ENCODE results near the gene PIK3R3. TPM values are rescaled to one million over a fixed set of nuclear protein-coding genes. Genes with fewer than 3 reads are reported as not detected.

The PIK3R3 gene
- total and polyA plus RNA-seq, 2 experiments from 2014 or later: 1.6 to 1.9 TPM

- H3K9me2 ChIP-seq (ENCODE audit: insufficient read depth): no peaks in the 10 kb centered on the region
- 100% methylated on average over 1 of the region's 1 CpG for WGBS, 2 experiments (ENCODE audit: low coverage in 1 of 2, low lambda C conversion rate in 2 of 2, missing lambda C conversion rate in 2 of 2)
- TF ChIP-seq EZH2phosphoT487 (IDR thresholded peaks at IDR 0.05; ENCODE audit: insufficient read depth, low read depth): no peak
- TF ChIP-seq EZH2 (IDR thresholded peaks at IDR 0.05; ENCODE audit: insufficient read depth, poor library complexity, severe bottlenecking): no peak
- in situ Hi-C loops (cut with MboI): no loop called here
- no peak for DNase-seq
- H3K4me1 ChIP-seq (ENCODE audit: insufficient read depth): no peaks in the 10 kb centered on the region
- H3K36me3 ChIP-seq (ENCODE audit: low read depth): peaks cover 11% of the 10 kb centered on the region
- no peaks in the 10 kb centered on the region for H3K27me3 ChIP-seq (replicated peaks; ENCODE audit: insufficient read depth)
- no peaks in the 10 kb centered on the region for H3F3A ChIP-seq (ENCODE audit: insufficient read depth)
- H3K9ac ChIP-seq: no peak overlapping the region
- no peak overlapping the region for H3K4me2 ChIP-seq (ENCODE audit: unreplicated experiment)
- no peaks in the 10 kb centered on the region for H4K20me1 ChIP-seq (ENCODE audit: insufficient read depth)
- no peak overlapping the region for H2AFZ ChIP-seq
- no peak overlapping the region for H3K27ac ChIP-seq
- no peaks in the 10 kb centered on the region for H3K9me3 ChIP-seq (ENCODE audit: low read depth)
- H3K4me3 ChIP-seq: no peak overlapping the region
- H3K79me2 ChIP-seq (ENCODE audit: insufficient read depth): no peaks in the 10 kb centered on the region
Observed at GRCh38 chr1:46004492-46004891, 127.9 kb downstream of the PIK3R3 start.

GRCh38 chr1:46003315-46003714, 129.1 kb downstream of the PIK3R3 start:
- H3F3A ChIP-seq (ENCODE audit: insufficient read depth): no peaks in the 10 kb centered on the region
- no peaks in the 10 kb centered on the region for H3K27me3 ChIP-seq (replicated peaks; ENCODE audit: insufficient read depth)
- H3K9me3 ChIP-seq (ENCODE audit: low read depth): no peaks in the 10 kb centered on the region
- in situ Hi-C loops (cut with MboI): no loop called here
- DNase-seq: no peak
- H3K9ac ChIP-seq: no peak overlapping the region
- no peaks in the 10 kb centered on the region for H3K79me2 ChIP-seq (ENCODE audit: insufficient read depth)
- H3K27ac ChIP-seq: no peak overlapping the region
- 0 out of 2 replicates have a peak, but pooled peaks cover 7% of the 10 kb centered on the region for H3K36me3 ChIP-seq (ENCODE audit: low read depth)
- TF ChIP-seq EZH2phosphoT487 (IDR thresholded peaks at IDR 0.05; ENCODE audit: insufficient read depth, low read depth): no peak
- no peak for TF ChIP-seq EZH2 (IDR thresholded peaks at IDR 0.05; ENCODE audit: insufficient read depth, poor library complexity, severe bottlenecking)
- no peaks in the 10 kb centered on the region for H4K20me1 ChIP-seq (ENCODE audit: insufficient read depth)
- H3K9me2 ChIP-seq (ENCODE audit: insufficient read depth): no peaks in the 10 kb centered on the region
- H3K4me3 ChIP-seq: no peak overlapping the region
- no peak overlapping the region for H3K4me2 ChIP-seq (ENCODE audit: unreplicated experiment)
- WGBS, 2 experiments (ENCODE audit: low coverage in 1 of 2, low lambda C conversion rate in 2 of 2, missing lambda C conversion rate in 2 of 2): 76 to 79% methylated on average over 5 of the region's 5 CpGs
- H2AFZ ChIP-seq: no peak overlapping the region
- no peaks in the 10 kb centered on the region for H3K4me1 ChIP-seq (ENCODE audit: insufficient read depth)

GRCh38 chr1:46002551-46003150, 129.8 kb downstream of the PIK3R3 start:
- Histone ChIP-seq H3F3A (ENCODE audit: insufficient read depth) (no peaks in the 10 kb centered on the region), H3K27me3 (replicated peaks; ENCODE audit: insufficient read depth) (no peaks in the 10 kb centered on the region), H3K4me3 (no peak overlapping the region), H3K36me3 (ENCODE audit: low read depth) (0 out of 2 replicates have a peak, but pooled peaks cover 4% of the 10 kb centered on the region), H3K4me2 (ENCODE audit: unreplicated experiment) (no peak overlapping the region), H2AFZ (no peak overlapping the region), H3K9me3 (ENCODE audit: low read depth) (no peaks in the 10 kb centered on the region), H3K4me1 (ENCODE audit: insufficient read depth) (no peaks in the 10 kb centered on the region), H3K9ac (no peak overlapping the region), H3K9me2 (ENCODE audit: insufficient read depth) (no peaks in the 10 kb centered on the region), H3K79me2 (ENCODE audit: insufficient read depth) (no peaks in the 10 kb centered on the region), H4K20me1 (ENCODE audit: insufficient read depth) (no peaks in the 10 kb centered on the region), H3K27ac (no peak overlapping the region)
- WGBS, 2 experiments (ENCODE audit: low coverage in 1 of 2, low lambda C conversion rate in 2 of 2, missing lambda C conversion rate in 2 of 2): 91 to 92% methylated on average over 3 of the region's 3 CpGs
- TF ChIP-seq EZH2 (IDR thresholded peaks at IDR 0.05; ENCODE audit: insufficient read depth, poor library complexity, severe bottlenecking) (no peak), EZH2phosphoT487 (IDR thresholded peaks at IDR 0.05; ENCODE audit: insufficient read depth, low read depth) (no peak)
- in situ Hi-C loops (cut with MboI): no loop called here
- no peak for DNase-seq

GRCh38 chr1:46001081-46001785, 131.2 kb downstream of the PIK3R3 start:
- no peak overlapping the region for H3K4me3 ChIP-seq
- 96 to 98% methylated on average over 3 of the region's 3 CpGs for WGBS, 2 experiments (ENCODE audit: low coverage in 1 of 2, low lambda C conversion rate in 2 of 2, missing lambda C conversion rate in 2 of 2)
- no peaks in the 10 kb centered on the region for H3K79me2 ChIP-seq (ENCODE audit: insufficient read depth)
- H3K4me1 ChIP-seq (ENCODE audit: insufficient read depth): no peaks in the 10 kb centered on the region
- no peaks in the 10 kb centered on the region for H3K9me3 ChIP-seq (ENCODE audit: low read depth)
- H3K9me2 ChIP-seq (ENCODE audit: insufficient read depth): no peaks in the 10 kb centered on the region
- DNase-seq: no peak
- in situ Hi-C loops (cut with MboI): no loop called here
- H3K36me3 ChIP-seq (ENCODE audit: low read depth): 0 out of 2 replicates have a peak, but pooled peaks cover 4% of the 10 kb centered on the region
- H3K27ac ChIP-seq: no peak overlapping the region
- no peak overlapping the region for H2AFZ ChIP-seq
- no peaks in the 10 kb centered on the region for H3F3A ChIP-seq (ENCODE audit: insufficient read depth)
- H3K27me3 ChIP-seq (replicated peaks; ENCODE audit: insufficient read depth): no peaks in the 10 kb centered on the region
- no peaks in the 10 kb centered on the region for H4K20me1 ChIP-seq (ENCODE audit: insufficient read depth)
- H3K4me2 ChIP-seq (ENCODE audit: unreplicated experiment): no peak overlapping the region
- H3K9ac ChIP-seq: no peak overlapping the region
- TF ChIP-seq EZH2 (IDR thresholded peaks at IDR 0.05; ENCODE audit: insufficient read depth, poor library complexity, severe bottlenecking): no peak
- no peak for TF ChIP-seq EZH2phosphoT487 (IDR thresholded peaks at IDR 0.05; ENCODE audit: insufficient read depth, low read depth)

Measured in GM23248 (cell line).